K562 (cell line): ENCODE results near the gene CUL3. TPM values are rescaled to one million over a fixed set of nuclear protein-coding genes. Genes with fewer than 3 reads are reported as not detected.

Experiments used
- ATAC-seq: fragments of 200-7000 bp; cut with Tn5 transposase; 3 replicates; pipeline ENCODE4 v1.9.1; 2020; ENCODE audit warnings: moderate library complexity
- BruUV-seq: library from RNA; stranded (reverse); fragments of 400-500 nt; replicated peaks from 2 replicates; lab custom pipeline; 2021; lab: Mats Ljungman, UMichigan
- CTCF ChIA-PET: fragments of 300-600 bp; formaldehyde crosslinking; extraction: SDS; loops from one replicate; lab custom pipeline; 2021; ENCODE audit warnings: low intra/inter-chr PET ratio; lab: Yijun Ruan, JAX
- POLR2A ChIA-PET: fragments of 300-600, 350-650 bp; sonication (Branson Sonifier 250); formaldehyde crosslinking; extraction: SDS; loops from one replicate; lab custom pipeline; 2021; ENCODE audit warnings: antibody characterized with exemption, inconsistent platforms; lab: Yijun Ruan, JAX
- DNase-seq, 4 experiments: peaks; one replicate each; pipeline versions ENCODE4 v3.0.0 to v3.0.0-alpha.2; 2011 to 2018; ENCODE audit warnings: low spot score in 3 of 4, mixed read lengths in 3 of 4; ENCODE audit errors: extremely low read depth in 1 of 4
- FAIRE-seq: peaks from 2 replicates; lab custom pipeline; 2011; peaks lifted over from hg19 to GRCh38; lab: Jason Lieb, UNC
- H2AFZ ChIP-seq: 2 replicates; pipeline ENCODE4 v1.6.0; 2011; ENCODE audit warnings: low read depth, low read length, control low read depth, inconsistent platforms
- H3K27ac ChIP-seq: fragments of 200-600 bp; 3 replicates; pipeline ENCODE4 v1.8.0; 2011; ENCODE audit warnings: low read depth, mild to moderate bottlenecking, control low read depth, inconsistent platforms, low read length, moderate library complexity, mixed read lengths; ENCODE audit errors: extremely low read depth
- H3K27me3 ChIP-seq, 2 experiments: fragments of 300-600 bp in 1 of 2; 2 replicates in 1 of 2; 3 replicates in 1 of 2; pipeline versions ENCODE4 v1.6.0 to v1.8.0; 2011; ENCODE audit warnings: inconsistent platforms in 2 of 2, low read length in 2 of 2, mild to moderate bottlenecking in 1 of 2, mixed read lengths in 1 of 2, moderate library complexity in 1 of 2; ENCODE audit not compliant: control insufficient read depth in 2 of 2, insufficient read depth in 2 of 2
- H3K36me3 ChIP-seq: fragments of 300-600 bp; 3 replicates; pipeline ENCODE4 v1.8.0; 2011; ENCODE audit warnings: mild to moderate bottlenecking, low read length, inconsistent platforms; ENCODE audit not compliant: control insufficient read depth, insufficient read depth
- H3K4me1 ChIP-seq, 2 experiments: fragments of 200-600 bp in 1 of 2; replicated peaks in 1 of 2; 2 replicates in 1 of 2; 3 replicates in 1 of 2; pipeline versions ENCODE4 v1.5.1 to v1.8.0; 2011; ENCODE audit warnings: inconsistent platforms in 2 of 2, low read length in 2 of 2, mild to moderate bottlenecking in 1 of 2, mixed read lengths in 1 of 2, moderate library complexity in 1 of 2; ENCODE audit not compliant: control insufficient read depth in 2 of 2, insufficient read depth in 2 of 2
- H3K4me2 ChIP-seq: 2 replicates; pipeline ENCODE4 v1.6.1; 2011; ENCODE audit warnings: low read length, control low read depth, inconsistent platforms, mixed read lengths; ENCODE audit not compliant: insufficient read depth
- H3K4me3 ChIP-seq: fragments of 200-600 bp; sonication (generic), shearing (Covaris generic); 2 replicates; pipeline ENCODE4 v1.5.1; 2016; ENCODE audit warnings: control low read depth, inconsistent platforms
- H3K79me2 ChIP-seq: fragments of 200-600 bp; 3 replicates; pipeline ENCODE4 v1.8.0; 2011; ENCODE audit warnings: low read length, inconsistent platforms; ENCODE audit not compliant: control insufficient read depth, insufficient read depth
- H3K9ac ChIP-seq, 2 experiments: 2 replicates each; pipeline versions ENCODE4 v1.6.0 to v1.6.1; 2011; ENCODE audit warnings: low read depth in 2 of 2, low read length in 2 of 2, control low read depth in 1 of 2, inconsistent platforms in 1 of 2, mild to moderate bottlenecking in 1 of 2, mixed read lengths in 1 of 2; ENCODE audit not compliant: insufficient read depth in 1 of 2
- H3K9me1 ChIP-seq: one replicate; pipeline ENCODE4 v1.6.0; 2011; ENCODE audit warnings: inconsistent platforms, mild to moderate bottlenecking, low read length, moderate library complexity; ENCODE audit not compliant: control insufficient read depth, insufficient read depth
- H3K9me3 ChIP-seq: replicated peaks from 2 replicates; pipeline ENCODE4 v1.5.1; 2011; ENCODE audit warnings: low read depth, low read length, inconsistent platforms; ENCODE audit not compliant: control insufficient read depth, insufficient read depth
- H4K20me1 ChIP-seq: replicated peaks from 2 replicates; pipeline ENCODE4 v1.6.1; 2011; ENCODE audit warnings: low read length, inconsistent platforms, mixed read lengths; ENCODE audit not compliant: control insufficient read depth, insufficient read depth
- COPS2 ChIP-seq: fragments of 450-650 bp; conservative IDR thresholded peaks from 2 replicates; pipeline ENCODE4 v1.6.1; 2016; ENCODE audit warnings: mild to moderate bottlenecking, moderate library complexity
- ETV6 ChIP-seq, 3 experiments: fragments of 150-350 bp in 1 of 3; sonication (generic) in 1 of 3; formaldehyde crosslinking in 1 of 3; IDR thresholded peaks; 2 replicates each; pipeline versions ENCODE4 v1.6.1 to v1.8.0; 2014 to 2022; ENCODE audit warnings: borderline replicate concordance in 2 of 3, low read depth in 2 of 3, antibody characterized with exemption in 1 of 3, low read length in 1 of 3, mild to moderate bottlenecking in 1 of 3, missing genetic modification reagents in 1 of 3
- MCM2 ChIP-seq: fragments of 450-650 bp; IDR thresholded peaks from 2 replicates; pipeline ENCODE4 v1.6.1; 2017; ENCODE audit warnings: low read depth, mild to moderate bottlenecking
- TAF1 ChIP-seq: IDR thresholded peaks from 2 replicates; pipeline ENCODE4 v1.6.1; 2011; ENCODE audit warnings: mild to moderate bottlenecking, low read length, moderate library complexity; ENCODE audit not compliant: insufficient read depth, control insufficient read depth, severe bottlenecking; ENCODE audit errors: extremely low read depth
- ZBED1 ChIP-seq: IDR thresholded peaks from 2 replicates; pipeline ENCODE4 v1.6.1; 2014
- ZNF436 ChIP-seq: fragments of 250-450, 450-650 bp; sonication (Bioruptor Pico); formaldehyde crosslinking; IDR thresholded peaks from 2 replicates; pipeline ENCODE4 v1.7.0; 2020; ENCODE audit warnings: mild to moderate bottlenecking
- ZNF644 ChIP-seq: fragments of 200-800 bp; sonication (Bioruptor generic); IDR thresholded peaks from 2 replicates; pipeline ENCODE4 v1.6.1; 2016; ENCODE audit warnings: low read depth, missing genetic modification characterization, missing compliant biosample characterization
- ZNF668 ChIP-seq: fragments of 250-450 bp; sonication (Bioruptor Pico); IDR thresholded peaks from 2 replicates; pipeline ENCODE4 v1.8.0; 2022; ENCODE audit warnings: mild to moderate bottlenecking, inconsistent platforms
- ZNF696 ChIP-seq: fragments of 250-450 bp; sonication (Bioruptor Pico); conservative IDR thresholded peaks from 2 replicates; pipeline ENCODE4 v1.4.0; 2020; ENCODE audit warnings: mild to moderate bottlenecking, moderate library complexity
- ZNF778 ChIP-seq: fragments of 450-650 bp; formaldehyde crosslinking; IDR thresholded peaks from 2 replicates; pipeline ENCODE4 v1.4.0; 2020; ENCODE audit warnings: mild to moderate bottlenecking, moderate library complexity
- WGBS: fragments of 100-300 bp; shearing (Covaris generic); methylation state at CpG from one replicate; pipeline ENCODE4 v1.1.6; 2016; ENCODE audit warnings: low coverage, mixed read lengths; ENCODE audit not compliant: insufficient coverage; ENCODE audit errors: missing lambda C conversion rate; 5-methylcytosine and 5-hydroxymethylcytosine counted together
- in situ Hi-C: fragments of 300-500 bp; cut with MboI; formaldehyde crosslinking; loops from 4 replicates; pipeline ENCODE4 v1.15.0; 2018; ENCODE audit warnings: inconsistent platforms, mixed read lengths
- intact Hi-C: fragments of 100-400 bp; cut with micrococcal nuclease; formaldehyde crosslinking; loops from 2 replicates; pipeline ENCODE4 v1.14.2; 2022
- polyA plus RNA-seq, 8 experiments: library from polyadenylated mRNA; depleted of rRNA in 4 of 8; stranded (reverse) in 5 of 8; unstranded in 3 of 8; fragments of >200 nt; fragmentation: Nextera tagmentation in 2 of 8; fragmentation: Illumina TruSeq in 1 of 8; extraction: Ambion mirVana in 2 of 8; extraction: Trizol in 1 of 8; gene quantifications; 2 replicates each; pipeline versions ENCODE4 v1.2.1 to v1.2.3, GENCODE V29; 2011 to 2014; ENCODE audit warnings: inconsistent platforms in 1 of 8, missing spikeins in 1 of 8
- total RNA-seq, 7 experiments: library from RNA; depleted of rRNA in 6 of 7; stranded (reverse); fragments of >200 nt in 6 of 7; fragmentation: Illumina TruSeq in 2 of 7; extraction: Trizol in 2 of 7; gene quantifications; 2 replicates each; pipeline versions ENCODE4 v1.2.1 to v1.2.3, GENCODE V29; 2011 to 2021; ENCODE audit warnings: low replicate concordance in 1 of 7
- TF ChIP-seq, protein P1 (sequence below): sonication (generic); formaldehyde crosslinking; IDR thresholded peaks from 2 replicates; pipeline ENCODE4 v1.5.0; 2020; ENCODE audit warnings: missing genetic modification reagents
- TF ChIP-seq, protein P2 (sequence below): fragments of 450-650 bp; IDR thresholded peaks from 2 replicates; pipeline ENCODE4 v1.7.1; 2018; ENCODE audit warnings: mild to moderate bottlenecking, low read depth; ENCODE audit not compliant: partially characterized antibody

Gene CUL3
- total and polyA plus RNA-seq, 9 of the 15 experiments (the other 6 are each of a cell fraction or from before 2014, with no cell fraction given), result 31.5 to 71.9 (median 56.4) TPM

DNA sequence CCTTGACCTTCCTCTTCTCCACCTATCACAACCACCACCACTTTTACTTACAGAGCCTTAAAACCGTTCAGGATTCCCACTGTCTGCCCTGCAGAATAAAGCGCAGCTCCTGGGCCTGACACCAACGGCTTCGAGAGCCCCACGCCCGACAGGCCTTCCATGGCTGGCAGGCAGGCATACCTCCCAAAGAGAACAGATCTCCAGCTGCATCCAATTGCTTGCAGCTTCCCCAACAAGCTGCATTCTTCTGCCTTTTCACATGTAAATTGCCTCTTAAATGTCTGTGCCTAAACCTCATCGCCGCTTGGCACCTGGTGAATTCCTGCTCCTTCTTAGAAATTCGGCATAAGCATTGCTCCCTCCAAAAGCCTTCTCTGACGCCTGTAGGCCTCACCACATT, 151.7 kb downstream of the CUL3 start:
- DNase-seq (no peak), FAIRE-seq (no peak), ATAC-seq (no peak)
- in situ Hi-C loops (no loop called here), intact Hi-C loops (no loop called here)
- ChIA-PET POLR2A (no interaction called here), CTCF (no interaction called here)
- no TSS peak for BruUV-seq
- Histone ChIP-seq H3K27ac (no peak overlapping the region), H3K9me1 (no peaks in the 10 kb centered on the region), H3K79me2 (no peaks in the 10 kb centered on the region), H2AFZ (no peak overlapping the region), H3K4me2 (no peak overlapping the region), H3K4me3 (no peak overlapping the region), H3K9ac (no peak overlapping the region), H3K9me3 (no peaks in the 10 kb centered on the region), H3K36me3 (no peaks in the 10 kb centered on the region), H3K4me1 (no peaks in the 10 kb centered on the region; a peak in 1 of 5 replicates), H3K27me3 (no peaks in the 10 kb centered on the region)
- WGBS, result 72% methylated on average over 8 of the region's 10 CpGs
- TF ChIP-seq ZNF778 (CRISPR knock-in tag), result no peak
- TF ChIP-seq, all 486 proteins: peak for 0
- no peaks in the 10 kb centered on the region for H4K20me1 ChIP-seq

DNA sequence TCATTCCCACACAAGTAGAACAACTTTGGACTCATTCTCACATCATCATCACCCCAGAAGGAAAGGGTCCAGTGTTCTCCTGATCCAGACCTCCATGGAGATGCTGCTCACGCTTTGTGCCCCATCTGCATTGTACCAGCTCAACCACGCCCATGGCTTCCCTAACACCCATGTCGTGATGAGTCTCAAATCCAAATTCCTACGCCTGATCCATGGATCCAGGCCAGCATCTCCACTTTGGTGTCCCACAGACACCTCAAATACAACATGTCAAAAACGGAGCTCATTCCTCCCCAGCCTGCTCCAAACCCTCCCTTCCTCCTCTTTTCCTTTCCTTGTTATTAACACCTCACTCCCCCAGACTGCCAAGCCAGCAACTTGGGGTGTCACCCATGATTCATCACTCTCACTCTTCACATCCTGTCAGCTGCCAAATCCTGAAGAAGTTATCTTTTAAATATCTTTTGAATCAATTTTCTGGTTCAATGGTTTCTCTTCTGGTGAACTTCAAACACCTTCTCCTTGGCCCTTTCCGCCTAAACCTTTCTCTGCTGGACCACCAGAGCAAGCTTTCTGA, 153.1 kb downstream of the CUL3 start:
- 31% methylated on average over 5 of the region's 6 CpGs for WGBS
- Histone ChIP-seq H3K4me3 (no peak overlapping the region), H3K36me3 (no peaks in the 10 kb centered on the region), H4K20me1 (no peaks in the 10 kb centered on the region), H3K27ac (no peak overlapping the region), H3K9ac (no peak overlapping the region), H2AFZ (no peak overlapping the region), H3K4me2 (no peak overlapping the region), H3K9me1 (no peaks in the 10 kb centered on the region), H3K4me1 (no peaks in the 10 kb centered on the region; a peak in 1 of 5 replicates), H3K79me2 (no peaks in the 10 kb centered on the region), H3K9me3 (no peaks in the 10 kb centered on the region), H3K27me3 (no peaks in the 10 kb centered on the region)
- CTCF ChIA-PET, result no interaction called here
- DNase-seq (no peak), FAIRE-seq (no peak), ATAC-seq (no peak)
- POLR2A ChIA-PET, result interaction anchor here (0.6 kb wide), 1 partner anchor 196 kb away, joined by 3 read pairs; no protein-coding TSS in a partner anchor
- no TSS peak for BruUV-seq
- in situ Hi-C loops, result no loop called here
- intact Hi-C loops, result no loop called here
- TF ChIP-seq ZNF436 (CRISPR knock-in tag) (no peak), ZNF778 (CRISPR knock-in tag) (no peak), COPS2 (no peak), ZNF644 (tag) (no peak), MCM2 (no peak), ETV6 (IDR thresholded peaks at IDR 0.05; ENCODE audit: borderline replicate concordance in 1 of 2, low read depth in 2 of 2, low read length in 1 of 2) (no peak), ETV6 (CRISPR knock-in tag; IDR thresholded peaks at IDR 0.05; ENCODE audit: borderline replicate concordance) (no peak), ZNF696 (CRISPR knock-in tag) (no peak), ZNF668 (no peak), TAF1 (no peak), ZBED1 (no peak)
- TF ChIP-seq, protein P1, sequence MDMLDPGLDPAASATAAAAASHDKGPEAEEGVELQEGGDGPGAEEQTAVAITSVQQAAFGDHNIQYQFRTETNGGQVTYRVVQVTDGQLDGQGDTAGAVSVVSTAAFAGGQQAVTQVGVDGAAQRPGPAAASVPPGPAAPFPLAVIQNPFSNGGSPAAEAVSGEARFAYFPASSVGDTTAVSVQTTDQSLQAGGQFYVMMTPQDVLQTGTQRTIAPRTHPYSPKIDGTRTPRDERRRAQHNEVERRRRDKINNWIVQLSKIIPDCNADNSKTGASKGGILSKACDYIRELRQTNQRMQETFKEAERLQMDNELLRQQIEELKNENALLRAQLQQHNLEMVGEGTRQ (CRISPR knock-in tag), result no peak
- TF ChIP-seq, protein P2, sequence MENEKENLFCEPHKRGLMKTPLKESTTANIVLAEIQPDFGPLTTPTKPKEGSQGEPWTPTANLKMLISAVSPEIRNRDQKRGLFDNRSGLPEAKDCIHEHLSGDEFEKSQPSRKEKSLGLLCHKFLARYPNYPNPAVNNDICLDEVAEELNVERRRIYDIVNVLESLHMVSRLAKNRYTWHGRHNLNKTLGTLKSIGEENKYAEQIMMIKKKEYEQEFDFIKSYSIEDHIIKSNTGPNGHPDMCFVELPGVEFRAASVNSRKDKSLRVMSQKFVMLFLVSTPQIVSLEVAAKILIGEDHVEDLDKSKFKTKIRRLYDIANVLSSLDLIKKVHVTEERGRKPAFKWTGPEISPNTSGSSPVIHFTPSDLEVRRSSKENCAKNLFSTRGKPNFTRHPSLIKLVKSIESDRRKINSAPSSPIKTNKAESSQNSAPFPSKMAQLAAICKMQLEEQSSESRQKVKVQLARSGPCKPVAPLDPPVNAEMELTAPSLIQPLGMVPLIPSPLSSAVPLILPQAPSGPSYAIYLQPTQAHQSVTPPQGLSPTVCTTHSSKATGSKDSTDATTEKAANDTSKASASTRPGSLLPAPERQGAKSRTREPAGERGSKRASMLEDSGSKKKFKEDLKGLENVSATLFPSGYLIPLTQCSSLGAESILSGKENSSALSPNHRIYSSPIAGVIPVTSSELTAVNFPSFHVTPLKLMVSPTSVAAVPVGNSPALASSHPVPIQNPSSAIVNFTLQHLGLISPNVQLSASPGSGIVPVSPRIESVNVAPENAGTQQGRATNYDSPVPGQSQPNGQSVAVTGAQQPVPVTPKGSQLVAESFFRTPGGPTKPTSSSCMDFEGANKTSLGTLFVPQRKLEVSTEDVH, result no peak
